Measurements from ENCODE around the gene NTMT2. TPM values are rescaled to one million over a fixed set of nuclear protein-coding genes. Genes with fewer than 3 reads are reported as not detected.

NTMT2 gene
- total RNA-seq (2011; cell fraction: chromatin; rRNA removed; ENCODE audit: low replicate concordance) = not detected in 2 replicates
- total RNA-seq (2011; cell fraction: nucleolus; rRNA removed) = not detected in 2 replicates
- total RNA-seq (2011; cell fraction: nucleoplasm; rRNA removed) = not detected in 2 replicates
- total RNA-seq (2014; rRNA removed) (not detected in 2 replicates), total RNA-seq (2014; rRNA removed; fragmentation: Illumina TruSeq; extraction: Trizol) (not detected in 2 replicates), total RNA-seq (2015; rRNA removed; fragmentation: Illumina TruSeq; extraction: Trizol) (not detected in 2 replicates), total RNA-seq (2021) (not detected in 2 replicates), polyA plus RNA-seq (2011; rRNA removed) (not detected in 2 replicates), polyA plus RNA-seq (2014; fragmentation: Illumina TruSeq; extraction: Trizol) (not detected in 2 replicates), polyA plus RNA-seq (2014; fragmentation: Nextera tagmentation; extraction: Ambion mirVana) (not detected), polyA plus RNA-seq (2014; rRNA removed) (not detected in 2 replicates), polyA minus RNA-seq (2011; rRNA and poly(A)+ RNA removed) (not detected in 2 replicates), Bru-seq, nascent RNA (percentile 14 among the genes with signal in this experiment), BruChase-seq, experiment 1, labeled RNA remaining after a 2-hour chase (percentile 21 among the genes with signal in this experiment), BruChase-seq, experiment 2, labeled RNA remaining after a 6-hour chase (percentile 21 among the genes with signal in this experiment)
- polyA plus RNA-seq (2011; cell fraction: cytosol; rRNA removed) = not detected in 2 replicates
- polyA plus RNA-seq (2011; cell fraction: nucleus; rRNA removed) = not detected in 2 replicates
- 0.08 TPM in 1 of 2 replicates, not detected in the other for polyA plus RNA-seq (2012)
- polyA minus RNA-seq (2011; cell fraction: cytosol; rRNA and poly(A)+ RNA removed) = not detected in 2 replicates
- not detected in 2 replicates for polyA minus RNA-seq (2011; cell fraction: nucleus; rRNA and poly(A)+ RNA removed)
- long read RNA-seq, experiment 1 = 0 reads
- long read RNA-seq, experiment 2 = 0 reads
- long read RNA-seq, experiment 3 = 0 reads

- Histone ChIP-seq H3K9me3 (replicated peaks; ENCODE audit: control insufficient read depth, insufficient read depth, low read depth, low read length) (no peaks in the 10 kb centered on the region), H4K20me1 (replicated peaks; ENCODE audit: control insufficient read depth, insufficient read depth, low read length) (no peaks in the 10 kb centered on the region), H2AFZ (ENCODE audit: low read depth, low read length) (no peak within 1 kb of the TSS), H3K4me1 (replicated peaks in 1 of 2; ENCODE audit: control insufficient read depth in 2 of 2, insufficient read depth in 2 of 2, low read length in 2 of 2) (no peaks in the 10 kb centered on the region), H3K9me1 (ENCODE audit: control insufficient read depth, insufficient read depth, low read length) (no peaks in the 10 kb centered on the region), H3K4me2 (ENCODE audit: insufficient read depth, low read length) (no peak within 1 kb of the TSS), H3K36me3 (ENCODE audit: control insufficient read depth, insufficient read depth, low read length) (no peaks in the 10 kb centered on the region), H3K4me3 (no peak within 1 kb of the TSS), H3K9ac (ENCODE audit: insufficient read depth in 1 of 2, low read depth in 2 of 2, low read length in 2 of 2) (no peak within 1 kb of the TSS), H3K79me2 (ENCODE audit: control insufficient read depth, insufficient read depth, low read length) (no peaks in the 10 kb centered on the region), H3K27ac (ENCODE audit: extremely low read depth, low read depth, low read length) (no peak within 1 kb of the TSS), H3K27me3 (ENCODE audit: control insufficient read depth in 2 of 2, insufficient read depth in 2 of 2, low read length in 2 of 2) (no peaks in the 10 kb centered on the region)
- ATAC-seq (no peak), FAIRE-seq (no peak), DNase-seq (ENCODE audit: extremely low read depth in 1 of 4, low spot score in 3 of 4) (no peak)
- no TSS peak for BruUV-seq (replicated peaks)
- in situ Hi-C loops (cut with MboI) (no loop called here), intact Hi-C loops (cut with micrococcal nuclease) (no loop called here)
- WGBS (ENCODE audit: insufficient coverage, low coverage, missing lambda C conversion rate) = 0% methylated on average over 8 of the region's 8 CpGs
- POLR2A ChIA-PET = interaction anchor here (1.4 kb wide), 1 partner anchor 9 kb away, joined by 4 read pairs; no protein-coding TSS in a partner anchor
- CTCF ChIA-PET (ENCODE audit: low intra/inter-chr PET ratio) = no interaction called here
- TF ChIP-seq ETS1 (conservative IDR thresholded peaks at IDR 0.05; ENCODE audit: control insufficient read depth, low read depth, low read length) = no peak
- TF ChIP-seq FIP1L1 (IDR thresholded peaks at IDR 0.05; ENCODE audit: low read depth, low read length, poor library complexity, severe bottlenecking) = no peak
- TF ChIP-seq FOXK1 (CRISPR knock-in tag; IDR thresholded peaks at IDR 0.05; ENCODE audit: borderline replicate concordance) = no peak
- no peak for TF ChIP-seq EGR1 (conservative IDR thresholded peaks at IDR 0.05)
- no peak for TF ChIP-seq MITF (IDR thresholded peaks at IDR 0.05)
- TF ChIP-seq E2F3 (CRISPR knock-in tag; IDR thresholded peaks at IDR 0.05) = no peak
- no peak for TF ChIP-seq ZNF507 (tag; conservative IDR thresholded peaks at IDR 0.05)
- no peak for TF ChIP-seq HNRNPH1 (optimal IDR thresholded peaks at IDR 0.05; ENCODE audit: low read depth, low read length)
- TF ChIP-seq ZC3H11A (IDR thresholded peaks at IDR 0.05; ENCODE audit: low read depth, low read length) = no peak
- no peak for TF ChIP-seq PATZ1 (CRISPR knock-in tag; IDR thresholded peaks at IDR 0.05; ENCODE audit: borderline replicate concordance)
- no peak for TF ChIP-seq HNRNPUL1 (IDR thresholded peaks at IDR 0.05; ENCODE audit: low read length)
- TF ChIP-seq PRPF4 (IDR thresholded peaks at IDR 0.05; ENCODE audit: insufficient read depth, low read depth, low read length, poor library complexity, severe bottlenecking) = no peak
- TF ChIP-seq ZNF778 (CRISPR knock-in tag; IDR thresholded peaks at IDR 0.05) = no peak
Measured at GRCh38 chr1:170145770-170146676, at the start of gene NTMT2. NTMT2 (plus strand) TSS chr1:170145959; CDS start chr1:170146108, 149 bp downstream.
